ENCODE results near the gene IQSEC1. TPM values are rescaled to one million over a fixed set of nuclear protein-coding genes. Genes with fewer than 3 reads are reported as not detected.
A peak's percentile ranks its signal among the peaks of the same experiment; 100 is the strongest.

The IQSEC1 gene
- total and polyA plus RNA-seq, 9 of the 15 experiments (the other 6 are each of a cell fraction or from before 2014, with no cell fraction given): 0.56 to 39.0 (median 6.8) TPM

DNA sequence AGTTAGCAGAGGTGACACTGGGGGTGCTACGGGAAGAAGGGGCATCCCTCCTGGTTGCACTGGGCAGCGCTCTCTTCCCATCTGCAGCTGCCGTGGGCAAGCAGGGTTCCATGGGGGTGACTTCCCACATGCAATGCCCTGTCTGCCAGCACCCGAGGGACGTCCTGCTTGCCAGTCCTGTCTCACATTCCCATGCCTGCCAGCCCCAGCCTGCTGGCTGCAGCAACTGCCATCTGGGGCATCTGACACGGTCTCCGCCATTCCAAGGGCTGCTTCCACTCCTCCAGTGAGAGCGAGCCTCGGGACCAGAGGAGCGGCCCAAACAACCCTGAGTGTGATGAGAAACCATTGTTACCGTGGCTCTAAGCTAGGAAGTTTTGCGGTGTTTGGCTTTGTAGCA is 186.5 kb downstream of the IQSEC1 start:
- Histone ChIP-seq H3K9ac (ENCODE audit: insufficient read depth in 1 of 2, low read depth in 2 of 2, low read length in 2 of 2) (peak overlapping the region in 1 of 2 experiments; percentile 76; a peak in 2 of 4 replicates), H3K27ac (ENCODE audit: extremely low read depth, low read depth, low read length) (no peak overlapping the region), H4K20me1 (replicated peaks; ENCODE audit: control insufficient read depth, insufficient read depth, low read length) (no peaks in the 10 kb centered on the region), H3K27me3 (ENCODE audit: control insufficient read depth in 2 of 2, insufficient read depth in 2 of 2, low read length in 2 of 2) (no peaks in the 10 kb centered on the region), H3K4me3 (no peak overlapping the region), H3K4me2 (ENCODE audit: insufficient read depth, low read length) (no peak overlapping the region), H3K9me3 (replicated peaks; ENCODE audit: control insufficient read depth, insufficient read depth, low read depth, low read length) (0 out of 2 replicates have a peak, but pooled peaks cover 3% of the 10 kb centered on the region), H3K4me1 (replicated peaks in 1 of 2; ENCODE audit: control insufficient read depth in 2 of 2, insufficient read depth in 2 of 2, low read length in 2 of 2) (peaks cover 20 to 49% of the 10 kb centered on the region in 2 experiments; a peak in 4 of 5 replicates), H2AFZ (ENCODE audit: low read depth, low read length) (peak overlapping the region; percentile 28), H3K9me1 (ENCODE audit: control insufficient read depth, insufficient read depth, low read length) (no peaks in the 10 kb centered on the region), H3K79me2 (ENCODE audit: control insufficient read depth, insufficient read depth, low read length) (no peaks in the 10 kb centered on the region), H3K36me3 (ENCODE audit: control insufficient read depth, insufficient read depth, low read length) (no peaks in the 10 kb centered on the region)
- intact Hi-C loops (cut with micrococcal nuclease): no loop called here
- in situ Hi-C loops (cut with MboI): loop anchor here (25.0 kb wide), 1 partner anchor 749 kb away; no protein-coding TSS in a partner anchor
- no TSS peak for BruUV-seq (replicated peaks)
- WGBS (ENCODE audit: insufficient coverage, low coverage, missing lambda C conversion rate): 64% methylated on average over 12 of the region's 12 CpGs
- no peak for ATAC-seq
- no peak for TF ChIP-seq MTF1 (CRISPR knock-in tag; IDR thresholded peaks at IDR 0.05; ENCODE audit: borderline replicate concordance)
- no peak for FAIRE-seq
- POLR2A ChIA-PET: interaction anchor here (1.0 to 2.1 kb wide), 7 partner anchors 9 to 55 kb away, joined by 3 to 12 read pairs (median 4); partner anchors contain the start of gene RPL32
- CTCF ChIA-PET (ENCODE audit: low intra/inter-chr PET ratio): interaction anchor here (0.9 kb wide), 1 partner anchor 54 kb away, joined by 3 read pairs; no protein-coding TSS in a partner anchor
- DNase-seq (ENCODE audit: extremely low read depth in 1 of 4, low spot score in 3 of 4): no peak

DNA sequence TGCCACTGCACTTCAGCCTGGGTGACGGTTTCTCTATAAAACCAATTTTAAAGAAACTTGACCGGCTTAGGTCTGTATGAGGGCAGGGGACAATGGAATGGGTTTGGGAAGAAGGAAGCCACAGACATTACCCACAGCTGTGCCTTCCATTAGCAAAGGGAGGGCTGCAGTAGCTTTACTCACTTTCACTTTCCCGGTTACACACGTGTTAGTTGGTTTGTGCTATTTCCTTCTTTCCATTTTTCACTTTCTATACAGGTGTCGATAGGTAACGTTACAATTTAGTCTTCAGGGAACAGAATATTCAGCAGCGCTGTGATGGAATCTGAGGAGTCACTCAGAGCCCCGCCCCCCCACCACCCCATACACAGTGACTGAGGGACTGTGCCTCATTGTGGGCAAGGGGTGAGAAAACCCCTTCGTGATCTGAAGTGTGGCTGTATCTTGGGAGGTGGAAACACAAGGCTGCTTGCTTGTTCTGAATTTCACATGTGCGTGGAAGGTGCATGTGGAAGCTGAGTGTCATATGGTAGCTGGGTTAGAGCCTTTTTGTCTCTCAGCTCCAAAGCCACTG is 187.0 kb downstream of the IQSEC1 start:
- Histone ChIP-seq H3K27me3 (ENCODE audit: control insufficient read depth in 2 of 2, insufficient read depth in 2 of 2, low read length in 2 of 2) (no peaks in the 10 kb centered on the region), H3K4me2 (ENCODE audit: insufficient read depth, low read length) (peak overlapping the region; percentile 54), H2AFZ (ENCODE audit: low read depth, low read length) (peak overlapping the region; percentile 28), H3K4me1 (replicated peaks in 1 of 2; ENCODE audit: control insufficient read depth in 2 of 2, insufficient read depth in 2 of 2, low read length in 2 of 2) (peaks cover 23 to 50% of the 10 kb centered on the region in 2 experiments; a peak in 4 of 5 replicates), H3K9ac (ENCODE audit: insufficient read depth in 1 of 2, low read depth in 2 of 2, low read length in 2 of 2) (no peak overlapping the region; a peak in 1 of 4 replicates), H3K9me1 (ENCODE audit: control insufficient read depth, insufficient read depth, low read length) (no peaks in the 10 kb centered on the region), H3K27ac (ENCODE audit: extremely low read depth, low read depth, low read length) (no peak overlapping the region), H3K4me3 (no peak overlapping the region), H3K36me3 (ENCODE audit: control insufficient read depth, insufficient read depth, low read length) (no peaks in the 10 kb centered on the region), H4K20me1 (replicated peaks; ENCODE audit: control insufficient read depth, insufficient read depth, low read length) (no peaks in the 10 kb centered on the region), H3K9me3 (replicated peaks; ENCODE audit: control insufficient read depth, insufficient read depth, low read depth, low read length) (0 out of 2 replicates have a peak, but pooled peaks cover 3% of the 10 kb centered on the region), H3K79me2 (ENCODE audit: control insufficient read depth, insufficient read depth, low read length) (no peaks in the 10 kb centered on the region)
- TF ChIP-seq, protein P1, sequence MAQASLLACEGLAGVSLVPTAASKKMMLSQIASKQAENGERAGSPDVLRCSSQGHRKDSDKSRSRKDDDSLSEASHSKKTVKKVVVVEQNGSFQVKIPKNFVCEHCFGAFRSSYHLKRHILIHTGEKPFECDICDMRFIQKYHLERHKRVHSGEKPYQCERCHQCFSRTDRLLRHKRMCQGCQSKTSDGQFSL (CRISPR knock-in tag; IDR thresholded peaks at IDR 0.05): peak; percentile 61; the same call in 1 of the 2 replicates
- TF ChIP-seq, protein P1 (tag; IDR thresholded peaks at IDR 0.05): no peak
- no peak for TF ChIP-seq ZNF316 (IDR thresholded peaks at IDR 0.05)
- no TSS peak for BruUV-seq (replicated peaks)
- ATAC-seq (peak; percentile 14; the same call in 2 of the 3 replicates), DNase-seq (ENCODE audit: extremely low read depth in 1 of 4, low spot score in 3 of 4) (peak in 1 of 4 experiments; percentile 17), FAIRE-seq (no peak)
- WGBS (ENCODE audit: insufficient coverage, low coverage, missing lambda C conversion rate): 36% methylated on average over 10 of the region's 10 CpGs
- ChIA-PET POLR2A (interaction anchor here (1.0 to 2.1 kb wide), 4 partner anchors 8 to 48 kb away, joined by 3 to 12 read pairs (median 4); partner anchors contain the start of gene RPL32), CTCF (ENCODE audit: low intra/inter-chr PET ratio) (no interaction called here)
- intact Hi-C loops (cut with micrococcal nuclease): no loop called here
- in situ Hi-C loops (cut with MboI): loop anchor here (25.0 kb wide), 1 partner anchor 749 kb away; no protein-coding TSS in a partner anchor
